ENCODE data around the gene TIMM17A. TPM values are rescaled to one million over a fixed set of nuclear protein-coding genes. Genes with fewer than 3 reads are reported as not detected.

Gene TIMM17A
- total RNA-seq, 2 experiments from 2014 or later: 43.8 to 67.2 TPM

DNA sequence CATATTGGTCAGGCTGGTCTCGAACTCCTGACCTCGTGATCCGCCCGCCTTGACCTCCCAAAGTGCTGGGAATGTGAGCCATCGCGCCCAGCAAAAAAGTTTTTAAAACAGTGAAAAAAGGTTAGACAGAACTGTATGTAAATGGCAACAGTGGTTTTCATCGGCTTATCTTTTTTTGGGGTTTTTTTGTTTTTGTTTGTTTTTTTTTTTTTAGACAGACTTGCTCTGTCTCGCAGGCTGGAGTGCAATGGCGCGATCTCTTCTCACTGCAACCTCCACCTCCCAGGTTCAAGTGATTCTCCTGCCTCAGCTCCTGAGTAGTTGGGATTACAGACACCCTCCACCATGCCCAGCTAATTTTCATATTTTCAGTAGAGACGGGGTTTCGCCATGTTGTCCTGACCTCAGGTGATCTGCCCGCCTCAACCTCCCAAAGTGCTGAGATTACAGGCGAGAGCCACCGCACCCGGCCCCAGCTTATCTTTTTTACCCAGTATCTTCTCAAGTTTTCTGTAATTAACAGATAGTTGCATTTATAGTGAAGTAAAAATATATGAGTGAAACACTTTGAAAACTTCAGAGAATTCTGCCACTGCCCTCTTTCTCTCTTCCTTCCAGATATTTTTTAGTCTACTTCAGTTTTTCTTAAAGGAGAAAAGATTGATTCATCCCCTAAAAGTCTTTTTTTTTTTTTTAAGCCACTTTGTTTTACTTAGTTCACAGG, 13.1 kb downstream of the TIMM17A start:
- no peak overlapping the region for H3K4me3 ChIP-seq (ENCODE audit: low read depth, low read length, poor library complexity, severe bottlenecking)

DNA sequence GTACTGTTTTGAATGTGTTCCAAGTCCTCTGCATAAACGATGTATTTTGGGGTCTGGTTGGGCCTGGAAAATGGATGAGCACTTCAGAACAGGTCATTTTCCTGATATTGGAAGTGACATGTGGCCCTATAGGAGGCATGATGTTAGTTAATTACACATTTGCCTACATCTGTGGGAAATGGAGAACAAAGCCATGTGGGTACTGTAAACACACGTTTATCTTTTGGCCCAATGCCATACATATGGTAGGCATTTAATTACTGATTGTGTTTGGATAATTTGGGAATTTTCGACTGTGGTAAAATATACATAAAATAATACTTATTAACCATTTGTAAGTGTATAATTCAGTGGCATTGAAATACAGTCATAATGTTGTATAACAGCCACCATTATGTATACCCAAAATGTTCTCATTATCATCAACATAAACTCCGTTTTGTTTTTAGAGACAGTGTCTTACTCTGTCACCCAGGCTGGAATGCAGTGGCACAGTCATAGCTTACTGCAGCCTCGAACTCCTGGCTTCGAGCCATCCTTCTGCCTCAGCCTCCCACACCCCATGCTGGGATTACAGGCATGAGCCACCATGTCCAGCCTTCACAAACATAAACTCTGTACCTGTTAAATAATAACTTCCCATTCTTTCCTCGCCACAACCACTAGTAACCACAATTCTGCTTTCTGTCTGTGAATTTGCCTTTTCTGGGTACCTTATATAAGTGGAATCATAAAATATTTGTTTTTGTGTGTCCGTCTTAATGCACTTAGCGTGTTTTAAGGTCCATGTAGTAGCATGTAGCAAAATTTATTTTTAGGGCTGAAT, 15.2 kb downstream of the TIMM17A start:
- Histone ChIP-seq H3K9me2 (ENCODE audit: insufficient read depth, low read length) (no peaks in the 10 kb centered on the region), H2AFZ (ENCODE audit: low read length) (no peak overlapping the region), H4K20me1 (ENCODE audit: insufficient read depth, low read length) (no peaks in the 10 kb centered on the region), H3K4me1 (ENCODE audit: insufficient read depth, low read length, poor library complexity, severe bottlenecking) (peaks cover 8% of the 10 kb centered on the region), H3K4me2 (ENCODE audit: low read length) (no peak overlapping the region), H3K4me3 (ENCODE audit: low read depth, low read length, poor library complexity, severe bottlenecking) (no peak overlapping the region), H3K27ac (ENCODE audit: low read depth, low read length, poor library complexity, severe bottlenecking) (no peak overlapping the region), H3K36me3 (ENCODE audit: insufficient read depth, low read length) (peaks cover 51% of the 10 kb centered on the region), H3K79me2 (ENCODE audit: insufficient read depth, low read depth, low read length) (no peaks in the 10 kb centered on the region; the same call in 1 of the 2 replicates), H3K9me3 (ENCODE audit: low read length) (no peaks in the 10 kb centered on the region)
- ChIA-PET CTCF (ENCODE audit: unreplicated experiment) (no interaction called here), POLR2A (no interaction called here)
- TF ChIP-seq EZH2phosphoT487 (IDR thresholded peaks at IDR 0.05; ENCODE audit: borderline replicate concordance, low read depth, low read length): no peak
- TF ChIP-seq, protein P1, sequence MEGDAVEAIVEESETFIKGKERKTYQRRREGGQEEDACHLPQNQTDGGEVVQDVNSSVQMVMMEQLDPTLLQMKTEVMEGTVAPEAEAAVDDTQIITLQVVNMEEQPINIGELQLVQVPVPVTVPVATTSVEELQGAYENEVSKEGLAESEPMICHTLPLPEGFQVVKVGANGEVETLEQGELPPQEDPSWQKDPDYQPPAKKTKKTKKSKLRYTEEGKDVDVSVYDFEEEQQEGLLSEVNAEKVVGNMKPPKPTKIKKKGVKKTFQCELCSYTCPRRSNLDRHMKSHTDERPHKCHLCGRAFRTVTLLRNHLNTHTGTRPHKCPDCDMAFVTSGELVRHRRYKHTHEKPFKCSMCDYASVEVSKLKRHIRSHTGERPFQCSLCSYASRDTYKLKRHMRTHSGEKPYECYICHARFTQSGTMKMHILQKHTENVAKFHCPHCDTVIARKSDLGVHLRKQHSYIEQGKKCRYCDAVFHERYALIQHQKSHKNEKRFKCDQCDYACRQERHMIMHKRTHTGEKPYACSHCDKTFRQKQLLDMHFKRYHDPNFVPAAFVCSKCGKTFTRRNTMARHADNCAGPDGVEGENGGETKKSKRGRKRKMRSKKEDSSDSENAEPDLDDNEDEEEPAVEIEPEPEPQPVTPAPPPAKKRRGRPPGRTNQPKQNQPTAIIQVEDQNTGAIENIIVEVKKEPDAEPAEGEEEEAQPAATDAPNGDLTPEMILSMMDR (conservative IDR thresholded peaks at IDR 0.05; ENCODE audit: low read length): no peak
- intact Hi-C loops (cut with micrococcal nuclease; ENCODE audit: unreplicated experiment): loop anchor here (5.0 kb wide), 2 partner anchors 93 to 143 kb away; partner anchors contain the start of gene IPO9
- BruUV-seq (replicated peaks): no TSS peak
- DNase-seq (ENCODE audit: low spot score): no peak

More for the DNA sequence above, 13.1 kb downstream of the TIMM17A start:
- Histone ChIP-seq H2AFZ (ENCODE audit: low read length) (no peak overlapping the region), H3K4me2 (ENCODE audit: low read length) (no peak overlapping the region), H4K20me1 (ENCODE audit: insufficient read depth, low read length) (no peaks in the 10 kb centered on the region), H3K9me3 (ENCODE audit: low read length) (no peaks in the 10 kb centered on the region), H3K27ac (ENCODE audit: low read depth, low read length, poor library complexity, severe bottlenecking) (no peak overlapping the region), H3K79me2 (ENCODE audit: insufficient read depth, low read depth, low read length) (no peaks in the 10 kb centered on the region; the same call in 1 of the 2 replicates), H3K4me1 (ENCODE audit: insufficient read depth, low read length, poor library complexity, severe bottlenecking) (peaks cover 8% of the 10 kb centered on the region), H3K36me3 (ENCODE audit: insufficient read depth, low read length) (peaks cover 69% of the 10 kb centered on the region), H3K9me2 (ENCODE audit: insufficient read depth, low read length) (no peaks in the 10 kb centered on the region)
- intact Hi-C loops (cut with micrococcal nuclease; ENCODE audit: unreplicated experiment): no loop called here
- no TSS peak for BruUV-seq (replicated peaks)
- no peak for DNase-seq (ENCODE audit: low spot score)
- no peak for TF ChIP-seq EZH2phosphoT487 (IDR thresholded peaks at IDR 0.05; ENCODE audit: borderline replicate concordance, low read depth, low read length)
- TF ChIP-seq, protein P1 (conservative IDR thresholded peaks at IDR 0.05; ENCODE audit: low read length): no peak
- POLR2A ChIA-PET: interaction anchor here (0.6 to 1.8 kb wide), 7 partner anchors 7 to 153 kb away, joined by 3 to 6 read pairs (median 3); partner anchors contain the start of gene IPO9
- CTCF ChIA-PET (ENCODE audit: unreplicated experiment): interaction anchor here (0.7 to 1.3 kb wide), 2 partner anchors 72 to 91 kb away, joined by 3 to 4 read pairs; no protein-coding TSS in a partner anchor

All from OCI-LY7 (cell line).